ENCODE data around the gene ANP32A.

GRCh38 chr15:68784206-68784605 lies 36.5 kb downstream of the ANP32A start:
- TF ChIP-seq POLR2A (IDR thresholded peaks at IDR 0.05) (no peak), CTCF (IDR thresholded peaks at IDR 0.05) (no peak)
